Astrocyte (in vitro differentiated cells and primary cell): ENCODE results near the gene PCAT6. TPM values are rescaled to one million over a fixed set of nuclear protein-coding genes. Genes with fewer than 3 reads are reported as not detected.

Source experiments
- DNase-seq: peaks from one replicate; pipeline ENCODE4 v3.0.0-alpha.2; 2010; ENCODE audit warnings: low read depth
- FAIRE-seq: peaks from 2 replicates; lab custom pipeline; 2011; peaks lifted over from hg19 to GRCh38; lab: Jason Lieb, UNC
- H2AFZ ChIP-seq: 2 replicates; pipeline ENCODE4 v1.6.0; 2012; ENCODE audit warnings: low read depth, low read length, inconsistent platforms
- H3K27ac ChIP-seq: 2 replicates; pipeline ENCODE4 v1.5.1; 2011; ENCODE audit warnings: low read depth, low read length, inconsistent platforms
- H3K27me3 ChIP-seq: 2 replicates; pipeline ENCODE4 v1.6.0; 2011; ENCODE audit warnings: low read length, inconsistent platforms; ENCODE audit not compliant: insufficient read depth
- H3K36me3 ChIP-seq: 2 replicates; pipeline ENCODE4 v1.5.1; 2011; ENCODE audit warnings: low read length, inconsistent platforms; ENCODE audit not compliant: insufficient read depth
- H3K4me1 ChIP-seq: 2 replicates; pipeline ENCODE4 v1.5.1; 2011; ENCODE audit warnings: low read length, inconsistent platforms; ENCODE audit not compliant: insufficient read depth
- H3K4me2 ChIP-seq: 2 replicates; pipeline ENCODE4 v1.6.0; 2012; ENCODE audit warnings: low read length, inconsistent platforms
- H3K4me3 ChIP-seq: 2 replicates; pipeline ENCODE4 v1.5.1; 2011; ENCODE audit warnings: low read depth, mild to moderate bottlenecking, low read length, inconsistent platforms; ENCODE audit not compliant: insufficient read depth
- H3K79me2 ChIP-seq: 2 replicates; pipeline ENCODE4 v1.6.0; 2012; ENCODE audit warnings: mild to moderate bottlenecking, low read length, inconsistent platforms; ENCODE audit not compliant: insufficient read depth
- H3K9ac ChIP-seq: 2 replicates; pipeline ENCODE4 v1.6.0; 2012; ENCODE audit warnings: mild to moderate bottlenecking, low read length, inconsistent platforms
- H3K9me3 ChIP-seq: 2 replicates; pipeline ENCODE4 v1.5.1; 2012; ENCODE audit warnings: low read depth, mild to moderate bottlenecking, low read length, inconsistent platforms; ENCODE audit not compliant: insufficient read depth
- H4K20me1 ChIP-seq: 2 replicates; pipeline ENCODE4 v1.6.0; 2012; ENCODE audit warnings: low read length, inconsistent platforms; ENCODE audit not compliant: insufficient read depth
- H3K27ac Mint-ChIP-seq: one replicate; pipeline ENCODE4 v1.8.0; 2021; ENCODE audit warnings: mild to moderate bottlenecking, mixed read lengths; ENCODE audit not compliant: unreplicated experiment
- H3K27me3 Mint-ChIP-seq: one replicate; pipeline ENCODE4 v1.8.0; 2021; ENCODE audit warnings: low read depth, mixed read lengths; ENCODE audit not compliant: unreplicated experiment
- H3K36me3 Mint-ChIP-seq: one replicate; pipeline ENCODE4 v1.8.0; 2021; ENCODE audit warnings: low read depth, mixed read lengths; ENCODE audit not compliant: unreplicated experiment
- H3K4me1 Mint-ChIP-seq: one replicate; pipeline ENCODE4 v1.8.0; 2021; ENCODE audit warnings: low read depth, mixed read lengths; ENCODE audit not compliant: unreplicated experiment
- H3K4me3 Mint-ChIP-seq: one replicate; pipeline ENCODE4 v1.8.0; 2021; ENCODE audit warnings: mild to moderate bottlenecking, moderate library complexity, mixed read lengths; ENCODE audit not compliant: unreplicated experiment
- H3K9me3 Mint-ChIP-seq: one replicate; pipeline ENCODE4 v1.8.0; 2021; ENCODE audit warnings: mild to moderate bottlenecking, mixed read lengths; ENCODE audit not compliant: unreplicated experiment
- EZH2 ChIP-seq: IDR thresholded peaks from 2 replicates; pipeline ENCODE4 v1.6.1; 2012; ENCODE audit warnings: mild to moderate bottlenecking, low read length, inconsistent platforms; ENCODE audit not compliant: insufficient read depth
- total RNA-seq: library from RNA; stranded (reverse); gene quantifications from 2 replicates; pipeline ENCODE4 v1.2.1, GENCODE V29; 2021
- TF ChIP-seq, protein P1 (sequence below): IDR thresholded peaks from 2 replicates; pipeline ENCODE4 v1.5.1; 2011; ENCODE audit warnings: low read depth, mild to moderate bottlenecking, inconsistent platforms, low read length, moderate library complexity; ENCODE audit not compliant: insufficient read depth

The PCAT6 gene
- total RNA-seq, 1 donor from 2014 or later: 5.7 TPM

DNA sequence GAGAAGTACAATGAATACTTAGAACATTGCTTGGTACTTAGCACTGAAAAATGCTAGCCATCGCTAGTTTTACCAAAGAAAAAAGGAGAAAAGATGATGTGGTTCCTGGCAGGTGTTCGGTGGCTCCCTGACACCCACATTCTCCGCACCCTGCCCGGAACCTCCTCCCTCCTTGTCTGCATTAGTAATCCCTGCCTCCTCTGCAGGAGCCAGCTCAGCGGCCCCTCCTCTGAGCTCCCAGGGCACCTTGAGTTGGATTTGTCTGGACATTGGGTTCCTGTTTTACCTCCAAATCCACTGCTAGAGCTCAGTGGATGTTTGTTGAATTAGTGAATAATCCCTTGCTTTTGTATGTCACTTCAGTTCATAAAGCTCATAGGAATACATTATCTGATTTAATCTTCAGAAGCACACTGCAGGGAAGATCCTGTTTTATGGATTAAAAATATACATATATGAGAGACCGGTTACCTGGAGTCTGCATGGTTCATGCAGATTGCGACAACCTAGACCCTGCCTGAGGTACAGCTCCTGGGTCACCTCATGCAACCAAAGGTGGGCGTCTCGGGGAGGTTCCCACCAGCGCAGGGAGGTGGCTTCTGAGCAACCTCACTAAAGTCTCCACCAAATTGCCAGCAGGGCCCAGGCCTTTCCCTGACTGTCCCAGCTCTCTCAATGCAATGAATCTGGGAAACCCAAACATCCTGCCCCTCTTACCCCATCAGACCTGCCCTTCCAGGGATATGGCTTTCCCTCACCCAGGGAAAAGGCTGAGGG lies 24.2 kb downstream of the PCAT6 start:
- no peaks in the 10 kb centered on the region for H3K36me3 ChIP-seq
- Mint-ChIP-seq H3K4me1 (peaks cover 2% of the 10 kb centered on the region), H3K36me3 (no peaks in the 10 kb centered on the region), H3K9me3 (no peaks in the 10 kb centered on the region), H3K27me3 (peaks cover 17% of the 10 kb centered on the region), H3K27ac (no peak overlapping the region), H3K4me3 (no peak overlapping the region)
- H4K20me1 ChIP-seq: no peaks in the 10 kb centered on the region
- DNase-seq: no peak
- H3K27ac ChIP-seq: no peak overlapping the region
- H3K9me3 ChIP-seq: no peaks in the 10 kb centered on the region
- H3K79me2 ChIP-seq: no peaks in the 10 kb centered on the region
- no peak overlapping the region for H3K9ac ChIP-seq
- H3K27me3 ChIP-seq: peaks cover 14% of the 10 kb centered on the region
- FAIRE-seq: no peak
- no peak overlapping the region for H2AFZ ChIP-seq
- TF ChIP-seq, protein P1, sequence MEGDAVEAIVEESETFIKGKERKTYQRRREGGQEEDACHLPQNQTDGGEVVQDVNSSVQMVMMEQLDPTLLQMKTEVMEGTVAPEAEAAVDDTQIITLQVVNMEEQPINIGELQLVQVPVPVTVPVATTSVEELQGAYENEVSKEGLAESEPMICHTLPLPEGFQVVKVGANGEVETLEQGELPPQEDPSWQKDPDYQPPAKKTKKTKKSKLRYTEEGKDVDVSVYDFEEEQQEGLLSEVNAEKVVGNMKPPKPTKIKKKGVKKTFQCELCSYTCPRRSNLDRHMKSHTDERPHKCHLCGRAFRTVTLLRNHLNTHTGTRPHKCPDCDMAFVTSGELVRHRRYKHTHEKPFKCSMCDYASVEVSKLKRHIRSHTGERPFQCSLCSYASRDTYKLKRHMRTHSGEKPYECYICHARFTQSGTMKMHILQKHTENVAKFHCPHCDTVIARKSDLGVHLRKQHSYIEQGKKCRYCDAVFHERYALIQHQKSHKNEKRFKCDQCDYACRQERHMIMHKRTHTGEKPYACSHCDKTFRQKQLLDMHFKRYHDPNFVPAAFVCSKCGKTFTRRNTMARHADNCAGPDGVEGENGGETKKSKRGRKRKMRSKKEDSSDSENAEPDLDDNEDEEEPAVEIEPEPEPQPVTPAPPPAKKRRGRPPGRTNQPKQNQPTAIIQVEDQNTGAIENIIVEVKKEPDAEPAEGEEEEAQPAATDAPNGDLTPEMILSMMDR: no peak
- TF ChIP-seq EZH2: no peak
- H3K4me3 ChIP-seq: no peak overlapping the region
- H3K4me2 ChIP-seq: no peak overlapping the region
- H3K4me1 ChIP-seq: no peaks in the 10 kb centered on the region

DNA sequence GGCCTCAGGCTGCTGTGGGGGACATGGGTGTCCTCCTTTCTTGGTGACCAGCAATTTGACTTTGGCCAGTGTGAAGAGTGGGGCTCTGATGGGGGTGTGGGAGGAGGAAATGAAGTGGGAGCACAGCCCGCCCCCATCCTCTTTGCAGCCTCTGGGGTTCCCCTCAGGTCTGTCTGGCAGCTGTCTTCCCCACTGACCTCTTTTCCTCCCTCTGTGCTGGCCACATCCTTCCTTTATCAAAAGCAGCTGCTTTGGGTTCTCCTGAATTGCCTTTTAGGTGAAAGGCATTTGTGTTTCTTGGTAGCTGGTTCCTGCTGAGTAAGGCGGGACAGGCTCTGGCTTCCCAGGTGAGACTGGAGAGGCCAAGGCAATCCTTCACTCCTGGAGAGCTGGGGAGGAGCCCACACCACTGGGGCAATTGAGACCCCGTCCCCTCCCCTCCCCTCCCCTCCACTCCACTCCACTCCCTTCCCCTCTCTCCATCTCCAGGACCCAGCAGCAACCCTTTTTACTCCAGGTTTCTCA lies 24.9 kb downstream of the PCAT6 start:
- H2AFZ ChIP-seq: no peak overlapping the region
- no peaks in the 10 kb centered on the region for H3K79me2 ChIP-seq
- H3K9me3 ChIP-seq: no peaks in the 10 kb centered on the region
- no peak overlapping the region for H3K4me3 ChIP-seq
- H3K27me3 Mint-ChIP-seq: peaks cover 17% of the 10 kb centered on the region
- H3K27ac ChIP-seq: no peak overlapping the region
- H3K27ac Mint-ChIP-seq: no peak overlapping the region
- no peak for TF ChIP-seq EZH2
- TF ChIP-seq, protein P1: no peak
- peaks cover 14% of the 10 kb centered on the region for H3K27me3 ChIP-seq
- H4K20me1 ChIP-seq: no peaks in the 10 kb centered on the region
- H3K4me2 ChIP-seq: no peak overlapping the region
- DNase-seq (no peak), FAIRE-seq (no peak)
- H3K9me3 Mint-ChIP-seq: no peaks in the 10 kb centered on the region
- no peak overlapping the region for H3K9ac ChIP-seq
- H3K4me1 Mint-ChIP-seq: peaks cover 2% of the 10 kb centered on the region
- H3K4me1 ChIP-seq: no peaks in the 10 kb centered on the region
- H3K36me3 ChIP-seq: no peaks in the 10 kb centered on the region
- H3K4me3 Mint-ChIP-seq: no peak overlapping the region
- H3K36me3 Mint-ChIP-seq: no peaks in the 10 kb centered on the region
